ENCODE measurements around the gene ETFRF1.

The ETFRF1 gene

GRCh38 chr12:25213338-25213737 is 18.3 kb downstream of the ETFRF1 start:
- no peak for DNase-seq (ENCODE audit: low read depth in 2 of 2)

- no peak for DNase-seq (ENCODE audit: low read depth in 2 of 2)
Observed at GRCh38 chr12:25236190-25236589, 41.2 kb downstream of the ETFRF1 start.

DNA sequence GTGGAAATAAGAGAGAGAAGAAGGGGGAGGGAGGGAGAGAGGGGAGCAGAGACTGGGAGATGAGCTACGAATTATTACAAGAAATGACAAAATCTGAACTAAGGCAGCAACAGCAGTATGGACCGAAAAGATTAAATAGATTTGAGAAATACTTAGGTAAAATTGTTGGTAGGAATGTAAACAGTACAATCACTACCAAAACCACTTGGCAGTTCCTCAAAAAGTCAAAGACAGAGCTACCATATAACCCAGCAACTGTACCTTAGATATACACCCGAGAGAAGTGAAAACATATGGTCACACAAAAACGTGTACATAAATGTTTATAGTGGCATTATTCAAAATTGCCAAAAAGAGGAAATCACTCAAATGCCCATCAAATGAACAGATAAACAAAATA is 41.6 kb downstream of the ETFRF1 start:
- no peak for DNase-seq (ENCODE audit: low read depth in 2 of 2)

- DNase-seq (ENCODE audit: low read depth in 2 of 2), result no peak
Observed at GRCh38 chr12:25241167-25242020, 46.4 kb downstream of the ETFRF1 start.

DNA sequence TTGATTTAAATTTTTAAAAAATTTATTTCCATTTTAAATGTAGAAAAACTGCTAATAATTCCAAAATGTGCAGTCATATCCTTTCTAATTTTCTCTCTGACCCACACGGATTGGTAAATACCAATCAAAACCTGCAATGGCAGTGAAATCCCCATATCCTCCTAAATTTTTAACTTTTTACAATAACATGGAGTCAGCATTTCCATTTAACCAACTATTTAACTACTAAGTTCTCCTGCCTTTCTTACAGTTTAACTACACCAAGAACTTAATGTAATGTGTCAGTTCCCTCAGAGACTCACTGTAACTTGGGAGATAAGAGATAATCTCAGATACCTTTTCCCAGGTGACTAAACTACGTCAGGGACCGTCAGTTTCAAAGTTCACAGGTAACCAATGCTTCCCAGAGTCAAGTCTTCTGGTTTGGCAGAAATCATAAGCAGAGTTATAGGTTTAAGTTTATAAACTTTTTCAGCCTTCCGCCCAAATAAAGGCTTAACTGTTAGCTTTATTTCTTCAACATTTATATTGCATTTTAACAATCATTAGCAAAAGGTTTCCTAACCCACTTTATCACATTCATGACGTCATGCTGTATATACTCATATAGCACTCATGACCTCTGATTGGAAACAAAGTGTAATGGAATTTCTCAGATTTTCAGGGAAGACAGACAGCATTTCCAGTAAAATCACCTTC is 48.1 kb downstream of the ETFRF1 start:
- DNase-seq (ENCODE audit: low read depth in 2 of 2), result no peak

DNA sequence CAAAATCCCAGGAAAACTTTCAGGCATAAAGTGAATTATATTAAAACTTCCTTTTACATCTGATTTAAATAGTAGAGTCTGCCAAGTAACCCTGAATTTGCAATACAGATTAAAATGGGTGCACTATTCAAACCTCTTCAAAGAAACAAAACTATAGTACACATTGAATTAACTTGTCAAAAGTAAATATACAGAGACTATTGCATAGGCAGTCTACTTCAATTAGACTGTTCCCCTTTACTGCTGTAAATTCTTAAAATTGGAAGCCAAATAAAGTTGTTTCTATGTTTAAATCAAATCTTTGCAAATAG is 48.6 kb downstream of the ETFRF1 start:
- DNase-seq (ENCODE audit: low read depth in 2 of 2), result no peak

GRCh38 chr12:25245491-25245890 is 50.5 kb downstream of the ETFRF1 start:
- DNase-seq (ENCODE audit: low read depth in 2 of 2), result no peak

GRCh38 chr12:25248137-25248536 is 53.1 kb downstream of the ETFRF1 start:
- DNase-seq (ENCODE audit: low read depth in 2 of 2), result no peak

- DNase-seq (ENCODE audit: low read depth in 2 of 2), result no peak
Observed at GRCh38 chr12:25248732-25249131, 53.7 kb downstream of the ETFRF1 start.

DNA sequence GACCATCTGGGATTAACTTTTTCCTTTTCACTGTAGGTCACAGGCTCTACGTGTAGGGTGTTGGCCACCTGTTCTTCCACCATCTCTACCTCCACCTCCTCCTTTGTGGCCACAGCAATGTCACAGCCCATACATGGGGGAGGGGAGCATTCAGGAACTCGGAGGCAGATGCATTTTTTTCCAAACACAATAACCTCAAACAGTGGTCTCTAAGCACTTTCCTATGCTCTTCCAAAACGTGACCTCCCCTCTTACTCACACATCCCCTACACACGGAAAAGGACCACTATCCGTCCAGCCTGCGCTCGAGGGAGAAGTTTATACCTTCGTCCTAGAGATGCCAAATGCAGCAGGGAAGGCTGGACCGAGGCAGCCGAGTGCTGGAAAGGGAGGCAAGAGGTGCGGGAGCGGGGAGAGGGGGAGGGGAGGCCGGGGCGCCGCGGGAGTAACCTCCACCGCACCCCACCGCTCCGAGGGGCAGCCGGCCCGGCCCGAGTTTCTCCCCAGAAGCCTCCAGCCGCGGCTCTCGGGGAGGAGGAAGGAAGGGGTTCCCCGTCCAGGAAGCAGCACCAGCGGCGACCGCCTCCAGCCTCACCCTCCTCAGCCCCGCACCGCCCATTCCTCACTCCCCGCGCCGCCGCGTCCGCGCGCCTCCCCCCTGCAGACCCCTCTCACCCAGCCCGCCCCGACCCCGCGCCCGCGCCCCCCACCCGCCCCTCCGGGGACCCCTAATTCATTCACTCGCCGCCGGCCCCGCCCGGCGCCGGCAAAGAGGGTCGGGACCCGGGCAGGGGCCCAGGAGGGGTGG is 55.1 kb downstream of the ETFRF1 start:
- peak; percentile 19 to 36 for DNase-seq (ENCODE audit: low read depth in 2 of 2)

DNA sequence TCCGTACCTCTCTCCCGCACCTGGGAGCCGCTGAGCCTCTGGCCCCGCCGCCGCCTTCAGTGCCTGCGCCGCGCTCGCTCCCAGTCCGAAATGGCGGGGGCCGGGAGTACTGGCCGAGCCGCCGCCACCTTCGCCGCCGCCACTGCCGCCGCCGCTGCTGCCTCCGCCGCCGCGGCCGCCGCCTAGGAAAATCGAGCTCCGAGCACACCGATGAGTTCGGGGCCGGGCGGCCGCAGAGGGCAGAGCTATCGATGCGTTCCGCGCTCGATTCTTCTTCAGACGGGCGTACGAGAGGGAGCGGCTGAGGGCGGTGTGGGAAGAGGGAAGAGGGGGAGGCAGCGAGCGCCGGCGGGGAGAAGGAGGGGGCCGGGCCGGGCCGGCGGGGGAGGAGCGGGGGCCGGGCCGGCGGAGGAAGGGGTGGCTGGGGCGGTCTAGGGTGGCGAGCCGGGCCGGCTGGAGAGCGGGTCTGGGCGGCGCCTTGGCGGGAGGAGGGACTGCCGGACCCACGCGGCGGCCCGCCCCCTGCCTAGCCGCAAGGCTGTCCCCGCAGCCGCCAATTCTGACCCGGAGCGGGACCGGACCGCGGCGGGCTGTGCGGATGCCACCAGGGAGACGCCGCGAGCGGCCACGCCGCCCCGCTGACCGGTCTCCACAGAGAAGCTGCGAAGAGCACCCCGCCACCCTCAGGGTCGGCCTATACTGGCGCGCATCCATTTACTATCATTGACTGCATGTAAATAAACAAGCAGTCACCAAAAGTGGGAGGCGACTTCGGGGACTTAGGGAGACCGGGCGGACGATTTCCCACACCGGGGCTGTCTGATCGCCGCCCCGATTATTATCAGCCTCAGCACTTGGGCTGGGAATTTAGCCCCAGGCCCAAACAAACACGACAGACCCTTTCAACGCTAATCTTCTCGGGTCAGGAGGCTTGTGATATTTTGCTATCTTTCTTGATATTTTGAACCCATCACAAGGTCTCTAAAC is 56.0 kb downstream of the ETFRF1 start, which contains the start of gene KRAS:
KRAS (minus strand) TSS at position 186 of the 987 bp plus-strand sequence.
- DNase-seq (ENCODE audit: low read depth in 2 of 2), result peak; percentile 85 to 88

DNA sequence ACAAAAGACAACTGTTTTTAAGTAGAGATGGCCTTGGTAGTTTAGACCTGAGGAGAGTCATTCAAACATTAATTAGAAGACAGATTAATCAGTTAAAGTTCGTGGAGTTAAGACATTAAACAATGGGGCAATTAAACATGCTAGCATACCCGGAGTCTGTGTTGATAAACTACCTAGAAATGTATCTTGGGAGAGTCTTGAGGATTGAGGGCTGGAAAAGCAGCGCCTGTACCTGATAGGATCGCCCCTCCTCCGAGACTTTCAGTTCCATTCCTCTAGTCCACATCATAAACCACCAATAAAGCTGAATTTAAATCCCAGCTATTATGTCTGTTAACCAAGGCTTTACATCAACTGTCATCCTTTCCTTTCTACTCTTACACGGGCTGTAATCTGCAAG is 56.7 kb downstream of the ETFRF1 start:
- DNase-seq (ENCODE audit: low read depth in 2 of 2), result no peak

- no peak for DNase-seq (ENCODE audit: low read depth in 2 of 2)
Observed at GRCh38 chr12:25252946-25253345, 57.9 kb downstream of the ETFRF1 start.

GRCh38 chr12:25253371-25254068 is 58.5 kb downstream of the ETFRF1 start:
- no peak for DNase-seq (ENCODE audit: low read depth in 2 of 2)

GRCh38 chr12:25254271-25254880 is 59.3 kb downstream of the ETFRF1 start:
- DNase-seq (ENCODE audit: low read depth in 2 of 2), result no peak

Measured in stimulated activated CD4-positive, alpha-beta T cell treated with anti-CD3 and anti-CD28 coated beads, Interleukin-1b, Interleukin-23, amount 100 ng/mL, for 4 hours (primary cell).